HG03280 (cell line): ENCODE measurements around the gene GPR6.

Experiments
- ATAC-seq: cut with Tn5 transposase; IDR thresholded peaks from one replicate; pipeline ENCODE4 v1.9.1; 2021; ENCODE audit warnings: mild to moderate bottlenecking, moderate library complexity; ENCODE audit not compliant: unreplicated experiment

The GPR6 gene

DNA sequence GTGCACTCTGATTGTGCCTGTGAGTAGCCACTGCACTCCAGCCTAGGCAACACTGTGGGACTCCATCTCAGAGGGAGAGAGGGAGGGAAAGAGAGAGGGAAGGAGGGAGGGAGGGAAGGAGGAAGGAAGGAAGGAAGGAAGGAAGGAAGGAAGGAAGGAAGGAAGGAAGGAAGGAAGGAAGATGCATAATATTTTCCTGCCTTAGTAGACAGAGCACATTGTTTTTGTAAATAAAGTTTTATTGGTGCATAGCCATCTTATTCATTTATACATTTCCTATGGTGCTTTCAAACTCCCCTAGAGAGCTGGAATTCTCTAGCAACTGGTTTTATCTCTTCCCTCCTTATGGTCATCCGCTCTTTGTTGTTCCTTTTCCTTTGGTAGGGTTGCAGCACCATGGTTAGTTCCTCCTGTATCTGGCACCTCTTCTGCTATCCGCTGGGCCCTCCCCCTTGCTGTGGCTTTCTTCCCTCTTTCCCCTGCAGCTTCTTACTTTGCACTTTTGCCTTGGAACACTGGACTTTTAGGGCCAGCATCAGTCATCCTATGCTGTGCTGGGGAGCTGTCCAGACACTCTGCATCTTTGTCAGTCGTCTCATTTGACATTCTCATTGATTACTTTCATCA is 20.2 kb downstream of the GPR6 start:
- no peak for ATAC-seq

DNA sequence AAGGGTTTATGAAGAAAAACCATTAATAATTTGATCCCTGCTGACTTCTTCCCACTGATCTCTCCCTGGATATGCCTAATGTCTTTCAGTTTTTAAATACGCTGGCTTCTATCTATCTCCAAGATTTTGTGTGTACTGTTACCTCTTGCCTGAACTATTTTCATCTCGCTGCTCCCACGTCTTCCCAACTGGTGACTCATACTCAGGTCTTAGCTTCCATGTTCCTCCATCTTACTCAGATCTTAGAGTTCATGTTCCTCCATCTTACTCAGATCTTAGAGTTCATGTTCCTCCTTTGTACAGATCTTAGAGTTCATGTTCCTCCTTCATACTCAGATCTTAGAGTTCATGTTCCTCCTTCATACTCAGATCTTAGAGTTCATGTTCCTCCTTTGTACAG is 21.6 kb downstream of the GPR6 start:
- no peak for ATAC-seq

DNA sequence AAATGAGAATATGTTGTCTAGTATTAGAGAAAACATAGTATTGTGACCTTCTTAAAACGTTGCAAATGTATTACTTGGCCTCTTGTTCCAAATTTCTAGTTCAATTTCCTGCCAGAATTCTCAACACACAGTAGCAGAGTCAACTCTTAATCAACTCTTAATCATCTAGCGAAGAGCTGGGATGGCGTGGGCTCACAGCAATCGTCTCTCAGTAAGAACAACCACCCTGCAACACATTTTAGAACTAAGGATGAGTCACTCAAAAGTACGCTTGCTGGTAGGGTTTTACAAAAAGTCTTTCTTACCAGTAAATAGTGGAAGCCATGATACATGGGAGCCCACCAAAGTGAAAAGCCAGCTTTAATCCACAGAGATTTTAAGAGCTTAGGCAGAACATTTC is 24.6 kb downstream of the GPR6 start:
- no peak for ATAC-seq

DNA sequence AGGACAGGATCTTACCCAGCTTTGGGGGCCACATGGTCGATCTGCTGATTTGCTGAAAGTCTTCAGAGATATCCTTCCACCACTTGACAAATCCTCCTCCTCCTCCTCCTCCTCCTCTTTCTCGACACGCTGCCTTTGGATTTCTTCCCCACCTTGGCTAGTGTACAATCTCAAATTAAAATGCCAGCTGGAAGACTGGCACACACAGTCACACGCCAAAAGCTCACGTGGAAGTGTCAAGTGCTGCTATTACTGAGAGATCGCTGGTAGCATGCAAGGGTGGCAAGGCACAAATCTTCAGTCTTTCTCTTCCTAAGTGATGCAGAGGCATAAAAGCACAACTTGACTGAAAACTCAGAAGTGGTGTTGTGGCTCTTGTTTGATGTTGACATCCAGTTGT is 35.3 kb downstream of the GPR6 start:
- no peak for ATAC-seq

DNA sequence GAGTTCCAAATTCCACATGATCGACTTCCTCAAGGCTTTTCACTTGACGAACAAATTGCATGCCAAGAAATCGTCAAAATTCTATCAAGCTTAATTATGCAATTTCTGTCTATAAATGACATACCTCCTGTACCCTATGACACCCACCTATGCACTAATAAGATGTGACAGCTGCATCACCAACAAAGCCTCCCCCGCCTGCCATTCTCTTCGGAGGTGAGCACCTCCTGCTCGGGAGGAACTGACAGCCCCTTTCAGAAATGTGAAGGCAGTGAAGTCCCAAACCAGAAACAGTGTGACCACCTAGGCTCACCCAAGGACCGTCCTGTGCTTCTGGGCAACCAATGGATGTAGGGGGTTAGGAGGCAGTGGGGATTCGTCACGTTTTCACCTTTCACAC is 37.1 kb downstream of the GPR6 start:
- no peak for ATAC-seq

DNA sequence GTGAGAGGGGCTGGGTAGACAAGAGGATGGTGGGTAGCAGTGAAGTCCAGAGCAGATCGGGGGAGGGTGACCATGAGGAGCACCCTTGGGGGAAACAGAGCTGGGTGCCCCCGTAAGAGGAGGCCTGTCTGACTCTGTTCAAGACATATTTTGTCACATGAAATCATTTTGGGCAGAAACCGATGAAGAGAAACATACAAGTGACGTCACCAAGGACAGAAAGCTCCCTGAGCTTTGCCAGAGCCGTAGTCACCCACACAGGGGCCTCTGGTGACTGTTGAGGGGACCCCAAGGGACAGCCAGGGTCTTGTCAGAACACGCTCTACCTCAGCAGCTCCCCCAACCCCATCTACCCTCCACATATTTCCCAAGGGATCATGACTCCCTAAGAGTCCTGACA is 39.2 kb downstream of the GPR6 start:
- ATAC-seq = no peak

DNA sequence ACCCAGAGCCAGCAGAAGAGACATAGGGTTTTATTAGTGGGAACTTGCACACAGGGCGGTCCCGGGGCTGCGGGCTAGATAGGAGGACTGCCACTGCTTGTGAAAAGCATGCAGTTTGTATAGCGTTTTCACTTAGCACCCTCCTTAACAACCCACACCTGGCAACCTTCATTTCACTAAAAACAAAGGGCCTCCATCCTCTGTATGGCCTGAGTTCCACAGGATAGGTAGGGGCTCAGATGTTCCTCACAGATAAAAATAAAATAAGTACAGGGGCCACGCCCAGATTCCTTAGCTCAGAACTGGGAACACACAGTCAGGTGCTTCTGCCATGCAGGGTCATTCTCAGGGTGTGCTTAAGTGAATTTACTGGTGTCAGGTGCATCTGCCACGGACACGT is 39.8 kb downstream of the GPR6 start:
- no peak for ATAC-seq

DNA sequence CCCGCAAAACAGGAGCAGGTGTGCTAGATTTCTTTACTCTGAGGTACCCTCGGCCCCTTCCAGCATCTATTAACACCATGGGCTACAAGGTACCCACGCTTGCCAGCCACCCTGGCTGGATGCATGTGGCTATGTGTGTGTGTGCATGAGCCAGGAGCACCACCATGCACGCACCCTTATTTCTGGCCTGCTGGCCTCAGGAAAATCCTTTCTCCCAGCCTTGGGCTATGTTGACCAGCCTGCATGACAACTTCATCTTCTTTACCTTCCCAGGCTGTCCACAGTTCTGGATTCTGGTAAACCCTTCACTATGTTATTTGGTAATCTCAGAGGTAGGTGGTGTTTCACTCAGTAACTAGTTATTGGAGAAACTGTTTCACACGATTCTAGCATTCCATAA is 40.4 kb downstream of the GPR6 start:
- ATAC-seq = no peak

DNA sequence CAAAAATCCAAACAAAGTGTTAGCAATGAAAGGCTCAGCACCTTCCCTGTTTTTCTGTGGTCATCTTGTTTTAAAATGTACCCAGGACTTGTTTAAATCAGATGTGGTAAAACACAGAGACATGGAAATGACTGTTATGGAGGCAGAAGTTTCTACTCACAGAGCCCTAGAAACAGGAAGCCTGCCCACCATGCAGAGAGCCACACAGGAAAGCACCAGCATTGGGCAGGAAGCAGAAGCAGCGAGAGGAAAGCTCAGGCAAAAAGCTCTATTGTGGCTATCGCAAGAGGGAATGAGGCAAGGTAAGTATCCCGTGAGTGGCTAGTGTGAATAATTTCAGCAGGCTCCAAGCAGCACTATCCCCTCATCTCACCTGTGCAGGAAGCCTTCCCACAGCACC is 42.8 kb downstream of the GPR6 start:
- ATAC-seq = no peak

DNA sequence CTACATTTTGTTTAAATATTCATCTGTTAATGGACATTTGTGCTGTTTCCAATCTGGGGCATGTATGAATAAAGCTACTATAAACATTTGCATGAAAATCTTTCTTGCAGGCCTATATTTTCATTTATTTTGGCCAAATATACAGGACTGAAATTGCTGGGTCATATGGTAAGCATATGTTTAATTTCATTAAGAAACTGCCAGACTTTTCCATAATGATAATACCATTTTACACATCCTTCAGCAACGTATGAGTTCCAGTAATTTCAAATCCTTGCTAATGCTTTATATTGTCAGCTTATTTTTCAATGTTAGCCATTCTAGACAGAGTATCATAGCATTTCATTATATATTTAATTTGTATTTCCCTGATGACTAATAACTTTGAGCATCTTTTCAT is 51.0 kb downstream of the GPR6 start:
- no peak for ATAC-seq
